BJ (cell line): ENCODE results near the gene ABI1. TPM values are rescaled to one million over a fixed set of nuclear protein-coding genes. Genes with fewer than 3 reads are reported as not detected.
A peak's percentile ranks its signal among the peaks of the same experiment; 100 is the strongest.

Experiments
- CTCF ChIA-PET: fragments of 350-600 bp; formaldehyde crosslinking; extraction: SDS; loops from one replicate; lab custom pipeline; 2021; ENCODE audit warnings: antibody characterized with exemption, inconsistent platforms; lab: Yijun Ruan, JAX
- POLR2A ChIA-PET: fragments of 300-600 bp; sonication (Branson Sonifier 250); formaldehyde crosslinking; extraction: SDS; loops from one replicate; lab custom pipeline; 2021; ENCODE audit warnings: antibody characterized with exemption; lab: Charles Lee
- DNase-seq: peaks from one replicate; pipeline ENCODE4 v3.0.0-alpha.2; 2011; ENCODE audit warnings: low read depth
- H3K27me3 ChIP-seq: 2 replicates; pipeline ENCODE4 v1.6.0; 2011; ENCODE audit warnings: low read length; ENCODE audit not compliant: control insufficient read depth, insufficient read depth
- H3K36me3 ChIP-seq: 2 replicates; pipeline ENCODE4 v1.5.1; 2011; ENCODE audit warnings: low read length; ENCODE audit not compliant: control insufficient read depth, insufficient read depth
- H3K4me3 ChIP-seq: 2 replicates; pipeline ENCODE4 v1.5.1; 2011; ENCODE audit warnings: low read depth, mild to moderate bottlenecking, control low read depth, low read length
- CTCF ChIP-seq: IDR thresholded peaks from 2 replicates; pipeline ENCODE4 v1.5.1; 2011; ENCODE audit warnings: low read depth, mild to moderate bottlenecking, control low read depth, inconsistent platforms, low read length, moderate library complexity; ENCODE audit not compliant: insufficient read depth
- polyA plus RNA-seq: library from polyadenylated mRNA; depleted of rRNA; stranded (reverse); fragments of >200 nt; gene quantifications from 2 replicates; pipeline ENCODE4 v1.2.3, GENCODE V29; 2011

ABI1 gene
- polyA plus RNA-seq, 1 experiment, result 67.0 TPM

- CTCF ChIA-PET, result interaction anchor here (0.7 to 1.2 kb wide), 4 partner anchors 8 to 15 kb away, joined by 3 to 4 read pairs (median 4); no protein-coding TSS in a partner anchor
- no peak for DNase-seq
- POLR2A ChIA-PET, result no interaction called here
- peak; percentile 72 for TF ChIP-seq CTCF
- Histone ChIP-seq H3K4me3 (no peak overlapping the region), H3K36me3 (no peaks in the 10 kb centered on the region), H3K27me3 (no peaks in the 10 kb centered on the region)
These were observed 30.2 kb upstream of the ABI1 start for GRCh38 chr10:26890956-26891355.

- ChIA-PET POLR2A (no interaction called here), CTCF (interaction anchor here (0.8 kb wide), 1 partner anchor 165 kb away, joined by 4 read pairs; no protein-coding TSS in a partner anchor)
- TF ChIP-seq CTCF, result no peak
- H3K27me3 ChIP-seq, result no peaks in the 10 kb centered on the region
- no peak overlapping the region for H3K4me3 ChIP-seq
- no peak for DNase-seq
- no peaks in the 10 kb centered on the region for H3K36me3 ChIP-seq
These were observed 27.0 kb upstream of the ABI1 start for GRCh38 chr10:26887611-26888215.

- Histone ChIP-seq H3K4me3 (no peak overlapping the region), H3K36me3 (no peaks in the 10 kb centered on the region), H3K27me3 (no peaks in the 10 kb centered on the region)
- no peak for DNase-seq
- peak; percentile 74 for TF ChIP-seq CTCF
- CTCF ChIA-PET, result interaction anchor here (0.6 to 9.5 kb wide), 29 partner anchors 9 to 274 kb away, joined by 3 to 171 read pairs (median 4); partner anchors contain the start of gene ABI1
- POLR2A ChIA-PET, result interaction anchor here (0.6 to 1.5 kb wide), 2 partner anchors 156 to 193 kb away, joined by 9 to 10 read pairs; no protein-coding TSS in a partner anchor
These were observed 21.0 kb upstream of the ABI1 start for GRCh38 chr10:26881600-26882331.

GRCh38 chr10:26879744-26880143 is 19.0 kb upstream of the ABI1 start:
- Histone ChIP-seq H3K36me3 (no peaks in the 10 kb centered on the region), H3K4me3 (no peak overlapping the region), H3K27me3 (no peaks in the 10 kb centered on the region)
- ChIA-PET CTCF (interaction anchor here (1.2 to 9.5 kb wide), 3 partner anchors 17 to 153 kb away, joined by 4 to 171 read pairs (median 13); partner anchors contain the start of gene ABI1), POLR2A (no interaction called here)
- DNase-seq, result no peak
- TF ChIP-seq CTCF, result no peak

GRCh38 chr10:26870766-26871165 is 10.0 kb upstream of the ABI1 start:
- Histone ChIP-seq H3K36me3 (no peaks in the 10 kb centered on the region), H3K4me3 (no peak overlapping the region), H3K27me3 (no peaks in the 10 kb centered on the region)
- ChIA-PET POLR2A (interaction anchor here (0.7 kb wide), 1 partner anchor 16 kb away, joined by 9 read pairs; no protein-coding TSS in a partner anchor), CTCF (interaction anchor here (0.6 to 2.0 kb wide), 4 partner anchors 10 to 145 kb away, joined by 3 to 10 read pairs (median 7); partner anchors contain the start of gene ABI1)
- TF ChIP-seq CTCF, result no peak
- no peak for DNase-seq
